Psoas muscle (tissue), 8 donors: ENCODE data around the gene C2orf80. TPM values are rescaled to one million over a fixed set of nuclear protein-coding genes. Genes with fewer than 3 reads are reported as not detected.

Experiments used
- ATAC-seq, 4 donors: fragments of 200-7000 bp; cut with Tn5 transposase; one replicate each; pipeline ENCODE4 v1.9.1; 2020; ENCODE audit warnings: moderate library complexity in 3 of 4, mild to moderate bottlenecking in 2 of 4
- DNase-seq, 2 donors: peaks; one replicate each; pipeline ENCODE4 v3.0.0-alpha.2; 2020
- H3K27ac ChIP-seq: fragments of 200-600 bp; one replicate; pipeline ENCODE4 v1.8.0; 2022
- H3K27me3 ChIP-seq, 3 donors: fragments of 200-600 bp in 1 of 3; one replicate each; pipeline versions ENCODE4 v1.6.1 to v1.8.0; 2013 to 2022; ENCODE audit warnings: low read length in 2 of 3, mild to moderate bottlenecking in 2 of 3, moderate library complexity in 1 of 3; ENCODE audit not compliant: insufficient read depth in 3 of 3
- H3K36me3 ChIP-seq, 2 donors: fragments of 200-600 bp in 1 of 2; one replicate each; pipeline versions ENCODE4 v1.6.1 to v1.8.0; 2013 to 2022; ENCODE audit warnings: low read depth in 1 of 2, mild to moderate bottlenecking in 1 of 2, moderate library complexity in 1 of 2; ENCODE audit not compliant: insufficient read depth in 1 of 2
- H3K4me1 ChIP-seq: fragments of 200-600 bp; one replicate; pipeline ENCODE4 v1.8.0; 2022
- H3K4me3 ChIP-seq: fragments of 200-600 bp; one replicate; pipeline ENCODE4 v1.8.0; 2022; ENCODE audit warnings: mild to moderate bottlenecking
- H3K9me3 ChIP-seq: fragments of 200-600 bp; one replicate; pipeline ENCODE4 v1.8.0; 2022
- WGBS, 3 donors: extraction: QIAGEN DNeasy Blood & Tissue Kit; methylation state at CpG; one replicate each; pipeline versions ENCODE4 v1.1.6 to v1.1.7; 2013; 5-methylcytosine and 5-hydroxymethylcytosine counted together
- intact Hi-C, 2 donors: fragments of 100-400 bp; cut with DNase I; formaldehyde crosslinking; loops; one replicate each; pipeline versions ENCODE4 v1.11.0 to v1.14.2; 2022
- polyA plus RNA-seq, 3 donors: library from polyadenylated mRNA; stranded (reverse); fragments of 200-250 nt; gene quantifications; one replicate each; pipeline ENCODE4 v1.2.3, GENCODE V29; 2013
- total RNA-seq, 4 donors: library from RNA; stranded (reverse); fragmentation: NEBNext Ultra II Directional in 2 of 4; extraction: Animal tissue kit (Norgen Biotek cat#: 25700) in 2 of 4; gene quantifications; one replicate each; pipeline versions ENCODE4 v1.2.1 to v1.2.4, GENCODE V29; 2021 to 2023
- TF ChIP-seq, protein P1 (sequence below): fragments of 200-600 bp; IDR thresholded peaks from one replicate; pipeline ENCODE4 v1.8.0; 2022; ENCODE audit warnings: antibody characterized with exemption
- donor health status: healthy with polysubstance abuse.
- donor health status: DM: no; HTN: no; CAD: no; lungs with moderate emphysema.
- donor health status: Bipolar disorder and iron deficiency.
- donor health status: healthy.
- donor health status: DM: yes; HTN: yes; CAD: no.
- donor health status: DM: no; HTN: no; CAD: no.
- donor health status: DM: no; HTN: no; CAD: no.
- donor health status: DM: yes; HTN: yes; CAD: no.

Gene C2orf80
- total and polyA plus RNA-seq, 7 donors, result 0.04 TPM; not detected in 6

DNA sequence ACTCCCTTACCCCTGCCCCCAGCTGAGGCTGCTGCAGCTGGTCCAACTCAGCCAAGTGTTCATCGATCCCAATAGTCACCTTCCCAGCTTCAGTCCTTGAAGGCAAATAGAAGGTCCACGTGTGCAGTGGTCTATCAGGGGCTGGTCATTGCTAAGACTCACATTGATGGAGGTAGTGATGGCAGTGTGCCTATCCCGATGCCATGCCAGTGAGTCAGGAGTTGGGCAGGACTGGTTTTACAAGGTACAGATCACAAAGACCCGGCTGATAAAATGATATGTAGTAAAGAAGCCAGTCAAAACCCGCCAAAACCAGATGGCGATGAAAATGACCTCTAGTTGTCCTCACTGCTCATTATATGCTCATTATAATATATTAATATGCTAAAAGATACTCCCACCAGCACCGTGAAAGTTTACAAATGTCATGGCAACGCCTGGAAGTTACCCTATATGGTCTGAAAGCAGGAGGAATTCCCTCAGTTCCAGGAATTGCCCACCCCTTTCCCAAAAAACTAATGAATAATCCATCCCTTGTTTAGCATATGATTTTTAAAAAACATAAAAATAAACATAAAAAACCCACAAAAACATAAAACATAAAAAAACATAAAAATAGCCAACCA is 2.9 kb upstream of the C2orf80 start:
- H3K4me1 ChIP-seq, result no peaks in the 10 kb centered on the region
- ATAC-seq, result no peak
- H3K9me3 ChIP-seq, result no peaks in the 10 kb centered on the region
- no peak overlapping the region for H3K4me3 ChIP-seq
- intact Hi-C loops, result no loop called here
- no peaks in the 10 kb centered on the region for H3K27me3 ChIP-seq
- no peak overlapping the region for H3K27ac ChIP-seq
- TF ChIP-seq, protein P1, sequence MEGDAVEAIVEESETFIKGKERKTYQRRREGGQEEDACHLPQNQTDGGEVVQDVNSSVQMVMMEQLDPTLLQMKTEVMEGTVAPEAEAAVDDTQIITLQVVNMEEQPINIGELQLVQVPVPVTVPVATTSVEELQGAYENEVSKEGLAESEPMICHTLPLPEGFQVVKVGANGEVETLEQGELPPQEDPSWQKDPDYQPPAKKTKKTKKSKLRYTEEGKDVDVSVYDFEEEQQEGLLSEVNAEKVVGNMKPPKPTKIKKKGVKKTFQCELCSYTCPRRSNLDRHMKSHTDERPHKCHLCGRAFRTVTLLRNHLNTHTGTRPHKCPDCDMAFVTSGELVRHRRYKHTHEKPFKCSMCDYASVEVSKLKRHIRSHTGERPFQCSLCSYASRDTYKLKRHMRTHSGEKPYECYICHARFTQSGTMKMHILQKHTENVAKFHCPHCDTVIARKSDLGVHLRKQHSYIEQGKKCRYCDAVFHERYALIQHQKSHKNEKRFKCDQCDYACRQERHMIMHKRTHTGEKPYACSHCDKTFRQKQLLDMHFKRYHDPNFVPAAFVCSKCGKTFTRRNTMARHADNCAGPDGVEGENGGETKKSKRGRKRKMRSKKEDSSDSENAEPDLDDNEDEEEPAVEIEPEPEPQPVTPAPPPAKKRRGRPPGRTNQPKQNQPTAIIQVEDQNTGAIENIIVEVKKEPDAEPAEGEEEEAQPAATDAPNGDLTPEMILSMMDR, result no peak
- no peak for DNase-seq
- no peaks in the 10 kb centered on the region for H3K36me3 ChIP-seq
- WGBS, 3 donors, result 85 to 88% (median 86%) methylated on average over 8 of the region's 8 CpGs

DNA sequence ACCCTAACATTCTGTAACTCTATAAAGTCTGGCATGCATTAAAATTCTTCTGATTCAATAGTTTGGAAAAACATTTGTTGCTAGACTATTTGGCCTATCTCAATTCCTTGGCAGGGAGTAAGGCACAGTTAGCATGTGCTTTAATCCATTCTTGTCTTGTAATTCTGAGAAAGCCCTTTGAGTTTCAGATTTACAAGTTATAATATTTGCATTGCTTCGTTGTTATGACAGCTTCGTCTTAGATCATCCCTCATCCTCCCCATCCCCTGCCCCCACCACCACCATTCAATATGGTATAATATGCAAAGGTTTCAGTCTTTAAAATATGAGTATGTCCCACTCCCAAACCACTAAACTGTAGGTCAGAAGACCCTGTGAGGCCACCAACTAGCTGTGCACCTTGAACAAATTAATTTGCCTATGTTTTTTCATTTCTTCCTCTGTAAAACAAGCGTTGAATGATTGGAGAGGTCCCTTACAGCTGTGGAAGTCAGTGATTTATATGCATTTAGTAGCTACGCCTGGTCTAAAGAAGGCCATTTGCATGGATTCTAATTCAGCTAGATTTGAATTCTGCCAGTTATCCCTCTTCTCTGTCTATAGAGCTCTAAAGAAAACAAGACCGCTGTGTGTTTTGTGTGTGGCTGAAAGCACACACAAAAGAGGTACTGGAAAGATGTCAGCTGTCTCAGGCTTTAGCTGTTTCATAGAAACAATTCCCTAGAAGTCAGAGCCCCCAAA is 591 bp downstream of the C2orf80 start:
- WGBS, 3 donors, result 69 to 76% (median 73%) methylated on average over 5 of the region's 5 CpGs
- Histone ChIP-seq H3K27ac (no peak overlapping the region), H3K9me3 (no peaks in the 10 kb centered on the region), H3K4me3 (no peak overlapping the region), H3K27me3 (no peaks in the 10 kb centered on the region), H3K4me1 (no peaks in the 10 kb centered on the region), H3K36me3 (no peaks in the 10 kb centered on the region)
- intact Hi-C loops, result no loop called here
- TF ChIP-seq, protein P1, result no peak
- no peak for ATAC-seq
- DNase-seq, result no peak

DNA sequence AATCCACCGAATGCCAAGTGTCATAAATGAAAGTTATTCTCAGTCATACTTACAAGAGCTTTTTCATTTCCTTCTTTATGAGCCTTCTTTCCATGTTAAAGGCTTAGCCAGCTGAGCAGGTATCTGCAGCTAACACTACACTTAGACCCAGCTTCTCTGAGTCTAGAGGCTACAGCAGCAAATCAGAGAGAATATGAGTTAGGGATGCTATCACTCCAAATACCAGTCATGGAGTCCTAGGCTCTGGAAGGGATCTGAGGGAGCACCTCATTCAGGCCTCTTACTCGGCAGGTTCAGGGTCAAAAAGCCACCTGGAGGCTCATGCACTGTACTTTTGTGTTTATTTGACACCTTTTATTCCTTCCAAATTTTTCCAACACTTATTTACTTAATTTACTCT is 2.9 kb downstream of the C2orf80 start:
- DNase-seq, result no peak
- TF ChIP-seq, protein P1, result no peak
- no peak overlapping the region for H3K4me3 ChIP-seq
- no peak for ATAC-seq
- WGBS, 3 donors, result 78 to 84% (median 80%) methylated on average over 2 of the region's 2 CpGs
- no peaks in the 10 kb centered on the region for H3K36me3 ChIP-seq
- H3K27me3 ChIP-seq, result peaks cover 0 to 4% (median 0%) of the 10 kb centered on the region in 3 donors
- H3K9me3 ChIP-seq, result no peaks in the 10 kb centered on the region
- no peak overlapping the region for H3K27ac ChIP-seq
- intact Hi-C loops, result no loop called here
- H3K4me1 ChIP-seq, result no peaks in the 10 kb centered on the region

DNA sequence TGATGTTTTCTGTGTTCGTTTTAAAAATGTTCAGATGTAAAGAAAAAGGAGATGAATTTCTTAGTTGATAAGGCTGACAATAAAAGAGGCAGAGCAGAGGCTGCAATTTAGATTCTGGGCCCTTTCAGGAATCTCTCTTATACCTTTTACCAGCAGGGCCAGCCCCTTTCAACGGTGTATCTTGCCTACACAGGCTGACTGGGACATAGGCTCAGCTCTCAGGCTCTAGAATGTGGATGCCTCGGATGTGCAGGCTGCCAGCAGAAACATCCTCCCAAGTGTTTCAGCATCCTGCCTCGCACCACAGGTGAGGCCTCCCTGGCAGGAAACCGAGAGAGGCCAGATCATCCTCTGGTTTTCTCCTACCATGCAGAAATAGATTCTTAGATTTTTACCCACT is 3.4 kb downstream of the C2orf80 start:
- DNase-seq, result no peak
- TF ChIP-seq, protein P1, result no peak
- no peaks in the 10 kb centered on the region for H3K9me3 ChIP-seq
- peaks cover 0 to 4% (median 0%) of the 10 kb centered on the region in 3 donors for H3K27me3 ChIP-seq
- no peak overlapping the region for H3K27ac ChIP-seq
- no peaks in the 10 kb centered on the region for H3K4me1 ChIP-seq
- intact Hi-C loops, result no loop called here
- H3K36me3 ChIP-seq, result no peaks in the 10 kb centered on the region
- WGBS, 3 donors, result 51 to 65% (median 56%) methylated on average over 5 of the region's 5 CpGs
- no peak for ATAC-seq
- no peak overlapping the region for H3K4me3 ChIP-seq
